OCI-LY1 (cell line): ENCODE results near the gene IDH1.

Experiments
- H2AFZ ChIP-seq: fragments of 200-600 bp; sonication (generic), shearing (Covaris generic); 2 replicates; pipeline ENCODE4 v1.6.0; 2014; ENCODE audit warnings: antibody characterized with exemption, mild to moderate bottlenecking, low read length
- H3F3A ChIP-seq: fragments of 200-600 bp; sonication (generic), shearing (Covaris generic); 2 replicates; pipeline ENCODE4 v1.6.0; 2014; ENCODE audit warnings: mild to moderate bottlenecking, antibody characterized with exemption, low read length, moderate library complexity; ENCODE audit not compliant: insufficient read depth
- H3K27ac ChIP-seq: fragments of 200-600 bp; sonication (generic); 2 replicates; pipeline ENCODE4 v1.5.1; 2014; ENCODE audit warnings: low read length, mixed run types, mild to moderate bottlenecking, low read depth; ENCODE audit not compliant: poor library complexity, severe bottlenecking
- H3K27me3 ChIP-seq: fragments of 200-600 bp; sonication (generic); 2 replicates; pipeline ENCODE4 v1.6.0; 2014; ENCODE audit warnings: antibody characterized with exemption, mild to moderate bottlenecking, low read length, moderate library complexity; ENCODE audit not compliant: insufficient read depth
- H3K36me3 ChIP-seq: fragments of 200-600 bp; sonication (generic); 2 replicates; pipeline ENCODE4 v1.6.1; 2014; ENCODE audit warnings: mild to moderate bottlenecking, antibody characterized with exemption, low read length, moderate library complexity, mixed read lengths; ENCODE audit not compliant: insufficient read depth
- H3K4me1 ChIP-seq: fragments of 200-600 bp; sonication (generic); 2 replicates; pipeline ENCODE4 v1.5.1; 2014; ENCODE audit warnings: mild to moderate bottlenecking, low read length, moderate library complexity; ENCODE audit not compliant: insufficient read depth, severe bottlenecking
- H3K4me2 ChIP-seq: fragments of 200-600 bp; sonication (generic), shearing (Covaris generic); 2 replicates; pipeline ENCODE4 v1.6.1; 2014; ENCODE audit warnings: low read length
- H3K4me3 ChIP-seq: fragments of 200-600 bp; sonication (generic); 2 replicates; pipeline ENCODE4 v1.5.1; 2014; ENCODE audit warnings: low read length, low read depth, mild to moderate bottlenecking, mixed read lengths; ENCODE audit not compliant: poor library complexity, severe bottlenecking
- H3K79me2 ChIP-seq: fragments of 200-600 bp; shearing (Covaris generic); 2 replicates; pipeline ENCODE4 v1.6.1; 2016; ENCODE audit warnings: mixed run types, low read length, mixed read lengths; ENCODE audit not compliant: insufficient read depth
- H3K9ac ChIP-seq: fragments of 200-600 bp; sonication (generic), shearing (Covaris generic); 2 replicates; pipeline ENCODE4 v1.6.1; 2014; ENCODE audit warnings: mild to moderate bottlenecking, low read length, mixed read lengths
- H3K9me2 ChIP-seq: fragments of 200-600 bp; sonication (generic), shearing (Covaris generic); 2 replicates; pipeline ENCODE4 v1.6.1; 2014; ENCODE audit warnings: low read depth, mild to moderate bottlenecking, low read length, mixed read lengths
- H3K9me3 ChIP-seq: fragments of 200-600 bp; shearing (Covaris generic); 2 replicates; pipeline ENCODE4 v1.6.1; 2014; ENCODE audit warnings: low read length, mixed read lengths
- H4K20me1 ChIP-seq: fragments of 200-600 bp; sonication (generic), shearing (Covaris generic); 2 replicates; pipeline ENCODE4 v1.6.0; 2016; ENCODE audit warnings: mild to moderate bottlenecking, low read length; ENCODE audit not compliant: insufficient read depth
- CTCF ChIP-seq: fragments of 200-600 bp; sonication (generic), shearing (Covaris generic); IDR thresholded peaks from 2 replicates; pipeline ENCODE4 v1.5.1; 2017; ENCODE audit warnings: mild to moderate bottlenecking, antibody characterized with exemption, low read length, moderate library complexity, mixed read lengths
- EZH2 ChIP-seq: fragments of 200-600 bp; sonication (generic), shearing (Covaris generic); IDR thresholded peaks from 2 replicates; pipeline ENCODE4 v1.8.0; 2017; ENCODE audit warnings: borderline replicate concordance, mixed run types, mild to moderate bottlenecking, antibody characterized with exemption, low read length, moderate library complexity, mixed read lengths

Gene IDH1

GRCh38 chr2:208210688-208211451, 44.0 kb downstream of the IDH1 start:
- Histone ChIP-seq H4K20me1 (no peaks in the 10 kb centered on the region), H3F3A (no peaks in the 10 kb centered on the region), H3K27ac (no peak overlapping the region), H3K4me2 (no peak overlapping the region), H3K79me2 (no peaks in the 10 kb centered on the region), H3K9me2 (no peaks in the 10 kb centered on the region), H3K9ac (no peak overlapping the region), H3K36me3 (no peaks in the 10 kb centered on the region), H3K4me3 (no peak overlapping the region), H3K9me3 (no peaks in the 10 kb centered on the region), H3K27me3 (no peaks in the 10 kb centered on the region), H3K4me1 (no peaks in the 10 kb centered on the region), H2AFZ (no peak overlapping the region)
- TF ChIP-seq CTCF (no peak), EZH2 (no peak)

- Histone ChIP-seq H2AFZ (no peak overlapping the region), H3K9me2 (no peaks in the 10 kb centered on the region), H4K20me1 (no peaks in the 10 kb centered on the region), H3K9ac (no peak overlapping the region), H3K4me1 (no peaks in the 10 kb centered on the region), H3K4me3 (no peak overlapping the region), H3K27ac (no peak overlapping the region), H3F3A (no peaks in the 10 kb centered on the region), H3K27me3 (no peaks in the 10 kb centered on the region), H3K9me3 (no peaks in the 10 kb centered on the region), H3K36me3 (no peaks in the 10 kb centered on the region), H3K4me2 (no peak overlapping the region), H3K79me2 (no peaks in the 10 kb centered on the region)
- TF ChIP-seq EZH2 (no peak), CTCF (no peak)
Measured at GRCh38 chr2:208208335-208209085, 46.4 kb downstream of the IDH1 start.

- no peak overlapping the region for H3K4me2 ChIP-seq
- H3K9me2 ChIP-seq: no peaks in the 10 kb centered on the region
- H3K79me2 ChIP-seq: no peaks in the 10 kb centered on the region
- no peak overlapping the region for H2AFZ ChIP-seq
- TF ChIP-seq EZH2 (no peak), CTCF (no peak)
- no peaks in the 10 kb centered on the region for H3K27me3 ChIP-seq
- H3K4me1 ChIP-seq: no peaks in the 10 kb centered on the region
- H3F3A ChIP-seq: no peaks in the 10 kb centered on the region
- no peaks in the 10 kb centered on the region for H3K36me3 ChIP-seq
- H3K4me3 ChIP-seq: no peak overlapping the region
- H3K9ac ChIP-seq: no peak overlapping the region
- no peaks in the 10 kb centered on the region for H4K20me1 ChIP-seq
- no peaks in the 10 kb centered on the region for H3K9me3 ChIP-seq
- no peak overlapping the region for H3K27ac ChIP-seq
Measured at GRCh38 chr2:208207769-208208168, 47.1 kb downstream of the IDH1 start.
